Neural progenitor cell (in vitro differentiated cells): ENCODE data around the gene MARCHF2.

ENCODE experiments used
- EZH2 ChIP-seq: fragments of 200-600 bp; sonication (generic); IDR thresholded peaks from 2 replicates; pipeline ENCODE4 v1.6.1; 2017; ENCODE audit warnings: antibody characterized with exemption, mild to moderate bottlenecking, moderate library complexity
- EZH2phosphoT487 ChIP-seq: fragments of 200-600 bp; sonication (generic); IDR thresholded peaks from 2 replicates; pipeline ENCODE4 v1.6.1; 2017; ENCODE audit warnings: antibody characterized with exemption
- TF ChIP-seq, protein P1 (sequence below): fragments of 200-600 bp; sonication (generic); IDR thresholded peaks from 2 replicates; pipeline ENCODE4 v1.5.1; 2017; ENCODE audit warnings: antibody characterized with exemption, mild to moderate bottlenecking

DNA sequence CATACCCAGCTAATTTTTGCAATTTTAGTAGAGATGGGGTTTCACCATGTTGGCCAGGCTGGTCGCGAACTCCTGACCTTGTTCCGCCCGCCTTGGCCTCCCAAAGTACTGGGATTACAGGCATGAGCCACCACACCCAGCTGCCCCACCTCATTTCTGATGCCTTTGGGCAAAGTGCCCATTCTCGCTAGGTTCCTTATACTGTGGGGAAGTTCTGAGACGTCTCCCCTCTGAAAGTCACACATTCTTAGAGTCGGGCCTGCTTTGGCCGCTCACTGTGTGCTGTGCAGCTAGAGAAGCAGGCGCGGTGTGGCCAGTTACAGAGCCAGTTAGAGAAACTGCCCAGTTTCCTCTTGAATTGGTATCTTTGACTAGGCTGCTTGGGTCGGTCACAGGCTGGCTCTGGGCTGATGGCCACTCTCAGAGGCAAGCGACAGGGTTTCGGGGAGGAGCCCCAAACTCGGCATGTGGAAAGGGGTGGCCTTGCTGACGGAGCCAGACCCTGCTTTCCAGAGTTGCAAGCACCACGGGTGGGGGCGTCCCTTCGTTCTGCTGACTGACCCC, 71.3 kb downstream of the MARCHF2 start:
- TF ChIP-seq, protein P1, sequence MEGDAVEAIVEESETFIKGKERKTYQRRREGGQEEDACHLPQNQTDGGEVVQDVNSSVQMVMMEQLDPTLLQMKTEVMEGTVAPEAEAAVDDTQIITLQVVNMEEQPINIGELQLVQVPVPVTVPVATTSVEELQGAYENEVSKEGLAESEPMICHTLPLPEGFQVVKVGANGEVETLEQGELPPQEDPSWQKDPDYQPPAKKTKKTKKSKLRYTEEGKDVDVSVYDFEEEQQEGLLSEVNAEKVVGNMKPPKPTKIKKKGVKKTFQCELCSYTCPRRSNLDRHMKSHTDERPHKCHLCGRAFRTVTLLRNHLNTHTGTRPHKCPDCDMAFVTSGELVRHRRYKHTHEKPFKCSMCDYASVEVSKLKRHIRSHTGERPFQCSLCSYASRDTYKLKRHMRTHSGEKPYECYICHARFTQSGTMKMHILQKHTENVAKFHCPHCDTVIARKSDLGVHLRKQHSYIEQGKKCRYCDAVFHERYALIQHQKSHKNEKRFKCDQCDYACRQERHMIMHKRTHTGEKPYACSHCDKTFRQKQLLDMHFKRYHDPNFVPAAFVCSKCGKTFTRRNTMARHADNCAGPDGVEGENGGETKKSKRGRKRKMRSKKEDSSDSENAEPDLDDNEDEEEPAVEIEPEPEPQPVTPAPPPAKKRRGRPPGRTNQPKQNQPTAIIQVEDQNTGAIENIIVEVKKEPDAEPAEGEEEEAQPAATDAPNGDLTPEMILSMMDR, result no peak
- TF ChIP-seq EZH2phosphoT487 (no peak), EZH2 (no peak)
